Dedifferentiated amniotic fluid mesenchymal stem cell (primary cell): ENCODE measurements around the gene RBM24.

Experiments used
- DNase-seq: peaks from one replicate; pipeline ENCODE4 v3.0.0-alpha.2; 2016; ENCODE audit errors: extremely low spot score

The RBM24 gene

DNA sequence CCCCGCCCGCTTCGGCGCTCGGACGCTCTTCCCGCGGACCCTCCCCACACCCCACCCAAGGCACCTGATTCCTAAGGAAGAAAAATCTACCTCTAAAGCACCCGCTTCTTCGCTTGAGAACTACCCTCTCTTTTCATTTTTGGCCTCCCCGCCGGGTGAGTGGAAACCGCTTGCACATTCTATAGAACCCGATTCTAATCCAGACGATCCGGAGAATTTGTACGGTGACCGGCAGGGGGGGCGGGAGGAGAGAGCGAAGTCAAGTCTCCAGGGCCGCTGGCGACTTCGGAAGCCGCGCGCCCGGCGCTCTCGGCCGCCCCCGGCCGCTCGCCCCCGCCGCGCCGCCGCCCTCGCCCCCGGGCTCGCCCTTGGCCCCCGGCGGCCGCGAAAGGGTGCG is at the start of gene RBM24:
TSS of gene RBM24 (plus strand) at position 262 of the 397 bp plus-strand sequence. CDS start 221 bp downstream, outside the sequence.
- peak; percentile 71 for DNase-seq

DNA sequence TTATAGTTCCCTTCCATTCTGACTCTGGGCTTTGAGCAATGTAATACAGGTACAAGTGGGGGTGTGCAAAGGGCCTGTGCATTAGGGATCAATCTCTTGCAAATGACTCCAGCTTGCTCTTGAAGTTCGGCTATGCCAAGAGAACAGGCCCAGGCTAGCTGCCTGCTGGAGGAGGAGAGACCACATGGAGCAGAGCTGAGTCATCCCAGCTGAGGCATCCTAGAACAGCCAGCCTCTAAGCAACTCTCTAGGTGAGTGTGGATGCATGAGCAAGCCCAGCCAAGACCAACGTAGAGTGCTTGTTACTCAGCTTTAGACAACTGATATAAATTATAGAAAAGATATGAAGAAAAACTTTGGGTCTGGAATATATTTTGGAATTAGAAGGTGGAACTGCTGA is 47.6 kb upstream of the RBM24 start:
- no peak for DNase-seq

DNA sequence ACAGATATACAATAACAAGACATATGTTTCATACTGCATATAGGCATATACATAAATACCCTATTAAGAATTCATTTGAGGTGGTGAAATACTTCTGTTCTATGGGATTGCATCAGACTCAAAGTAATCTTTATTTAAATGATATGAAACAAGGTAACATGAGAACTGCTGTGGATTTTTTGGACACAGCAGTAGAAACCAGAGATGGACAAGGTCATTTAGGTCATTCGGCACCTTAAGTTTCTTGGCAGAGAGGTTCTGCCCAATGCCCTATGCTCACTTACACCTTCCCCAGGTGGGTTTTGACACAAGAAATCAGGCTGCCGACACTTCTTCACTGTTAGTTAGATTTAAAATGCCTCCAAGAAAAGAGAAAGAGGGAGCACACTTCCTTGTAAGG is 43.9 kb upstream of the RBM24 start:
- no peak for DNase-seq

- DNase-seq, result no peak
Measured at GRCh38 chr6:17239260-17239659, 41.9 kb upstream of the RBM24 start.

DNA sequence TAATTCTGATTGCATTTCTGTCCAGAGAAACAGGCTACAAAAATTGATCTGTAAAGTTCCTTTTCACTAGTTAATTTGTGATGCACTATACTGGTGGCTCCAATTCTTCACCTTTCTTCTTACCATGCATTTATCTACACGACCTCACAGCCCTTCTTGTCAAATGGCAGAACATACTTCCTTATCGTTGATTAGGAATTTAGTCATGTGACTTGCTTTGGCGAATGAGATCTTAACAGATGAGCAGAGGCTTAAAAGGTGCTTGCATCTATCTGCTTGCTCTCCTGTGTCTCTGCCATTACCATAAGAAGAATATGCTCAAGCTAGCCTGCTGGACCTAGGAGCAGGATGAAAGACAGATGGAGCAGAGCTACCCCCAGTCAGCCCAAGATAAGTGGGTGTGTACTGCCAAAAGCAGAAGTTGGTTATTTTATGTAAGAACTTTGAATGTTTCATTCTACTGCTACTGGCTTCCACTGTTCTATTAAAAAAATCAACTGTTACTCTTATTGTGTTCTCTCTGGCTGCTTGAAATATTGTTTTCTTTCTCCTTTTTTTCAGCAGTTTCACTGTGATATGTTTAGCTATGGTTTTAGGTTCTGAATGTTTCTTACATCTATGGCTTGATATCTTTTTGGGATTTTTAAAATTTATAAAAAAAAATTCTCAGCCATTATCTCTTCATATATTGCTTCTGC is 40.2 kb upstream of the RBM24 start:
- DNase-seq, result no peak

- no peak for DNase-seq
Measured at GRCh38 chr6:17242087-17242486, 39.1 kb upstream of the RBM24 start.

DNA sequence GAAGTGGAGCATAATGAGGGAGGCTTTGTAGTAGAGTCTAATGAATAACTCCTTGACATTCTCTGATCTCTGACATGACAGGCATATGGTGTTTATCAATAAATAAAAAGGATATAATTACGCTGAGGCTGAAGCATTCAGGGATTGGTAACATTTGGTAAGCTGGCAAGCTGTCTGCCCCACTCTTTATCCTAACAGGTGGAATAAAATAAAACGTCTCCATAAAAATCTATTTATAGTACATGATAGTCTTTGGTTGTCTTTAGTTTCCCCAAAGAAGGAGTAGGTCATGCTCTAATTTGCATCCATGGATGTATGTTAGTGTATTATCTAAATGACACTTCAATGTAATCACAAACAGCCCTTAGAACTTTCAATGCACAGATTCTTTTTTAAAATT is 30.9 kb upstream of the RBM24 start:
- no peak for DNase-seq

- no peak for DNase-seq
Measured at GRCh38 chr6:17251953-17252352, 29.2 kb upstream of the RBM24 start.

DNA sequence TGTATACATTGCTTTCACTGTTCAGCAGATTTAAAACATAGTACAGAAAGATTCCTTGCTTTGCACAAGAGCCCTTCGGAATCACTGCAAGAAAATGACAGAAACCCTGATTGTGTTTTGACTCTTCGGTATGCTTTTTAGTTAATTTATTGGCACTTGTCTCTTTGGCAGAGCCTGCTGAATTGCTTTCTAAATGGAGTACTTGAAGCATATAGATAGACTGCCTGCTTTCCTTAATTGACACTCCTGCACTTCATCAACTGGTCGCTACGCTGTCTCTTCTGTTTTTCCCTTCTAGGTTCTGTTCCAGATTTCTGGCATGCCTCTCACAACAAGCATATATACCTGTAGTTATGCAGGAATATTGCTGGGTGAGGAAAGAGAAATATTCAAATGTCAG is 22.4 kb upstream of the RBM24 start:
- DNase-seq, result no peak

GRCh38 chr6:17265570-17265969 is 15.6 kb upstream of the RBM24 start:
- DNase-seq, result no peak

DNA sequence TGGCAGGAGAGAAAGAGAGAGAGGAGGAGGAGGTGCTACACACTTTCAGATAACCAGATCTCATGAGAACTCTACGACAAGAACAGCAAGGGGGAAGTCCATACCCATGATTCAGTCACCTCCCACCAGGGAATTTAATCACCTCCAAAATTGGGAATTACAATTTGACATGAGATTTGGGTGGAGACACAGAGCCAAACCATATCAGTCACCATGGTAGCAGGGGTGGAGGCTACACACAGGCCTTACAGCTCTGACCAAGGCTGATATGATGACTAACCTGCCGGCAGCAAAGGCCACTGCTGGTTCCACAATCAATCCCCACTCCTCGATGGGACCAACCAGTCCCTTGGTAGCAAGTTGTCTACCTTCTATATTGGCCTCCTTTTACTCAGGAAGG is 13.6 kb upstream of the RBM24 start:
- DNase-seq, result no peak

GRCh38 chr6:17268114-17268513 is 13.0 kb upstream of the RBM24 start:
- DNase-seq, result no peak

DNA sequence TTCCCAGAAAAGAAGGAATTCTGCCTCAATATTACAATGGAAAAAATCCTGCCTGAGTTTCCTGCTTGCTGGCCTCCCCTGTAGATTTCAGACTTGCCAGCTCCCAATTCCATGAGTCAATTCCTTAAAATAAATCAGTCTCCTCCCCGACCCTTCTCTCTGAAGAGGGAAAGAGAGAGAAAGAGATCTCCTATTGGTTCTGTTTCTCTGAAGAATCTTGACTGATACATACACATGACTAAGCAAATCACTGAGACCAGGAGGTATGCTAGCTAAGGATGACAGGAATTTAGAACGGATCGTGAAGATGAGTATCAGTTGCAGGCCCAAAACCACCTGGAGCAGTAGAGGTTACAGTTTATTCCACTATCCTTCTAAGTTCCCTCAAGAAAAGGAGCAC is 11.3 kb upstream of the RBM24 start:
- DNase-seq, result peak; percentile 60

DNA sequence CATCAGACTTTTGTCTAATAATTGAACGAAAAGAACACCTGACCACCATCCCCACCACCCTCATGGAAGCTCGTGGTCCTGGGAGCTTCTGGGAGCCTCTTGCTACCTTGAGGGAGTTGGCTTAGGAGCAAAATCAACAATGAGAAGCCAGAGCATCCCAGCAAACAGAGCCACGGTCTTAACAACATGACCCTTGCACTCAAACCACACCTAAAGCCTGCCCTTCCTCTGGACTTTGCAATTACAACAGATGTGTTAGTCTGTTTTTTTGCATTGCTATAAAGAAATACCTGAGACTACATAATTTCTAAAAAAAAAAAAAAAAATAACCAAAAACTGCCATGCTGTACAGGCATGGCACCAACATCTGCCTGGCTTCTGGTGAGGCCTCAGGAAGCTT is 9.5 kb upstream of the RBM24 start:
- no peak for DNase-seq

GRCh38 chr6:17276766-17277165 is 4.4 kb upstream of the RBM24 start:
- peak; percentile 24 for DNase-seq

DNA sequence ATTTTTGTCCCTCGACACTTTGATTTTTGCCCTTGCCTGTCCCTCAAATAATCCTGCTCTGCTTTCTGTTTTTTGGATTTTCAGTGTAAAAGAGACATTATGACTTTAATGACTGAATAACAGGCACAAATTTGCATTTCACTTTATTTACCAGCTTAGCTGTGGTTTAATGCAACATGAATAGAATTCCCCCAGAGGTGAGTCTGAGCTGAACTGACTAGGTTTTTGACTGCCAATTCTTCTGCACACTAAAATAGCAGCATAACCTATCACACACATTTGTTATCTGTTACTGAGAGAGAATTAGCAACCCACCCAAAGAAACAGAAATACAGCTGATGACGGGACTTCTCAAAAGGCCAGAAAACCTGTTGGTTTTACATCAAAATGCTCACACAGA is 3.9 kb upstream of the RBM24 start:
- no peak for DNase-seq

- DNase-seq, result peak; percentile 45
Measured at GRCh38 chr6:17278289-17279063, 2.7 kb upstream of the RBM24 start.

DNA sequence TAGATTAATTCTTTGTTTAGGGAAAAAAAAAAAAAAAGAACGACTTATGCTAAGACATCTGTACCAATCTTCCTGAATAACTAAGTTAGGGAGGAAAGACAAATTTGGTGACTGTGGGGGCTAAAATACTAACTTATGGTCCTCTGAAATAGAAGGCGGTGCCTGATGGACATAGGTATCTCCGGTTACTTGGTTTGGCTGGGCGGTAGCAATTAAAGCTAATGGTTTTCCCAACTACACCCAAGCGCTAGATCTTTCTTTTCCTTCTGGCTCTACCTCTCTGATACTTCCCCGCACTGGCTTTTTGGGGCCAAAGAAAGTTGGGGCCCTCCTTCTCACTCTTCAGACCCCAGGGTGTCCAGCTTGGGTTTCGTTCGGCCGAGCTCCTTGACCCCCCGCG is 1.0 kb upstream of the RBM24 start:
- DNase-seq, result no peak

DNA sequence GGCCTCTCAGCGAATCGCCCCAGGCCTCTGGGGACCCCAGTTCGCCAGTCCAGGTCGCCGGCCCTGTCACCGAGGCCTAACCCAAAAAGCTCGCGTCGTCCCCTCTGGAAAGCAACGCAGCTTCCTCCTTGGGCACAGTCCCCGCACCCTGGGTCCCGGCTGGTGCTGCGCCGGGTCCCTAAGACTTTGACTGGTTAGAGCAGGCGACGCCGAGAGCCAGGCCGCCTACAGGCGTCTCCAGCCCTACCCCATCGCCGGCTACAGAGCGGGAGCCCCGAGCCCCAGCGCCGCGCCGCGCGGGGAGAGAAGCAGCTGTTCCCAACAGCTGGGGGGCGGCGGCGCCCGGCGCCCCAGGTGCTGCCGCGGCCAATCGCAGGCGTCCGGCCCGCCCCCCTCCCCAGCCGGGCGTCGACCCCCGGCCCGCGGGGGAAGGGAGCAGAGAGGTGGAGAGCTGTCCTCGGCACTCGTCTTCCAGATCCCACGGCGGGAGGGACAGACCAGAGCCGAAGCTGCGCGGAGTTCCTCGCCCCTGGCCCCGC is 540 bp upstream of the RBM24 start:
- DNase-seq, result peak; percentile 24

DNA sequence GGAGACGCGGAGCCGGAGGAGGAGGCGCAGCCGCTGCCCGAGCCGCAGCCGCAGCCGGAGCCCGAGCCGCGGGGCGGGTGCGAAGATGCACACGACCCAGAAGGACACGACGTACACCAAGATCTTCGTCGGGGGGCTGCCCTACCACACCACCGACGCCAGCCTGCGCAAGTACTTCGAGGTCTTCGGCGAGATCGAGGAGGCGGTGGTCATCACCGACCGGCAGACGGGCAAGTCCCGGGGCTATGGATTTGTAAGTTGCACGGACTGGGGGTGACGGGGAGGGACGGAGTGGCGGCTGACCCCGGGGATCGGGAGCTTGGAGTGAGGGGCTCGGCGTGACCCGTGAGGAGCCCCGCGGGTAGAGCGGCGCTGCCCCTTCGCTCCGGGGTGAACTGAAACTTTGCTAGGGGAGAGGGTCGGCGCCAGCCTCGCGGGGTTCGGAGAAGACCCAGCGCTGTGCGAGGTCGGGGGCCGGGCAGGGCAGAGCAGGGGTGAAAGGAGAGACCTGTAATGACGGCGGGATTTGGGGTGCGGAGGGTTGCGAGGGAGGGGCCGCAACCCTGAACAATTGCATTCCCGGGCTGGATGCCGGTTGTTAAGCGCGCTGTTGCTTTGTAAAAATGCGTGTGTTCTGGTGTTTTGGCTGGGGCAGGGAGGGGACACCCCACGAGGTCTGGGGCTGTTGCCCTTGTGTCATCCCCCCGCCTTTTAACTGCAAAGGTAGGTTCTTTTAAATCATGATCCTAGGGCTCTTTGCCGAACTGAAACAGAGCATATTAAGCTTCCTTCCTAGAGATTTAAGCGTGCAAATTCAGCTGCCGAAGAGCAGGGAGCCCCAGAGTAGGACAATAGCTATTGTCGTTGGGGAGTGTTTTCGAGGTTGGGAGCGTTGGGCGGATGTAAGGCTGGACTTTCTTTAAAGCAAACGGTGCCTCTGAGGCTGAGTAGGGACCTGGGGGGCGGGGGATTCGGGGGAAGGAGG is 628 bp downstream of the RBM24 start:
- DNase-seq, result no peak

DNA sequence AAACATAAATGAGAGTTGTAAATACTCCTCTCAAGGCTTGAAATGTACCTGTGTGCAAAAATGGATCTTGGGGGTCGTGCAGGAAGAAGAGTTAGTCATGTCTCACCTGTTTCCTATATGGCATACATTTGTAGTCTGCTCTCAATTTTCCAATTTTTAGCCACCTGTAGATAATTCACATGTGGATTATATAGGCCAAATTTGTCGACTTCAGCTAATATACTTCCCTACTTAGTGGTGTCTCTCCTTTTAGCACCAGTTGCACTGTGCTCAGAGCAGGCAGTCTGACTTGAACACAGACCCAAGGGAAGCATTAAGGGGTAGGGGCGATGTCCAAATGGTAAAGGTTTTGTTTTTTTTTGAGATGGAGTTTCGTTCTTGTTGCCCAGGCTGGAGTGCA is 1.9 kb downstream of the RBM24 start:
- no peak for DNase-seq

GRCh38 chr6:17289630-17290061 is 8.5 kb downstream of the RBM24 start:
- no peak for DNase-seq
